ENCODE measurements around the gene DLG2.

GRCh38 chr11:83941050-83941449 lies 1686.1 kb downstream of the DLG2 start:
- TF ChIP-seq CTCF (conservative IDR thresholded peaks at IDR 0.05; ENCODE audit: low read depth, low read length), result no peak
- TF ChIP-seq POLR2A (IDR thresholded peaks at IDR 0.05; ENCODE audit: low read depth, low read length), result no peak
- TF ChIP-seq USF2 (IDR thresholded peaks at IDR 0.05; ENCODE audit: low read depth, low read length), result no peak
- no peak for TF ChIP-seq MAFK (IDR thresholded peaks at IDR 0.05; ENCODE audit: low read depth, low read length)
- TF ChIP-seq NFE2L2 (IDR thresholded peaks at IDR 0.05; ENCODE audit: low read depth, low read length), result no peak
- no peak for TF ChIP-seq SMC3 (IDR thresholded peaks at IDR 0.05; ENCODE audit: low read depth, low read length)
- no peak for TF ChIP-seq RAD21 (IDR thresholded peaks at IDR 0.05; ENCODE audit: low read length)
- TF ChIP-seq RFX5 (IDR thresholded peaks at IDR 0.05; ENCODE audit: low read depth, low read length), result no peak
- TF ChIP-seq CEBPB (IDR thresholded peaks at IDR 0.05; ENCODE audit: low read depth, low read length), result no peak
- TF ChIP-seq ELK1 (IDR thresholded peaks at IDR 0.05; ENCODE audit: borderline replicate concordance, low read depth, low read length), result no peak

All from IMR-90 (cell line).